OCI-LY1 (cell line): Measurements from ENCODE around the gene CREB3.

Source experiments
- H2AFZ ChIP-seq: fragments of 200-600 bp; sonication (generic), shearing (Covaris generic); 2 replicates; pipeline ENCODE4 v1.6.0; 2014; ENCODE audit warnings: antibody characterized with exemption, mild to moderate bottlenecking, low read length
- H3F3A ChIP-seq: fragments of 200-600 bp; sonication (generic), shearing (Covaris generic); 2 replicates; pipeline ENCODE4 v1.6.0; 2014; ENCODE audit warnings: mild to moderate bottlenecking, antibody characterized with exemption, low read length, moderate library complexity; ENCODE audit not compliant: insufficient read depth
- H3K27ac ChIP-seq: fragments of 200-600 bp; sonication (generic); 2 replicates; pipeline ENCODE4 v1.5.1; 2014; ENCODE audit warnings: low read length, mixed run types, mild to moderate bottlenecking, low read depth; ENCODE audit not compliant: poor library complexity, severe bottlenecking
- H3K27me3 ChIP-seq: fragments of 200-600 bp; sonication (generic); 2 replicates; pipeline ENCODE4 v1.6.0; 2014; ENCODE audit warnings: antibody characterized with exemption, mild to moderate bottlenecking, low read length, moderate library complexity; ENCODE audit not compliant: insufficient read depth
- H3K36me3 ChIP-seq: fragments of 200-600 bp; sonication (generic); 2 replicates; pipeline ENCODE4 v1.6.1; 2014; ENCODE audit warnings: mild to moderate bottlenecking, antibody characterized with exemption, low read length, moderate library complexity, mixed read lengths; ENCODE audit not compliant: insufficient read depth
- H3K4me1 ChIP-seq: fragments of 200-600 bp; sonication (generic); 2 replicates; pipeline ENCODE4 v1.5.1; 2014; ENCODE audit warnings: mild to moderate bottlenecking, low read length, moderate library complexity; ENCODE audit not compliant: insufficient read depth, severe bottlenecking
- H3K4me2 ChIP-seq: fragments of 200-600 bp; sonication (generic), shearing (Covaris generic); 2 replicates; pipeline ENCODE4 v1.6.1; 2014; ENCODE audit warnings: low read length
- H3K4me3 ChIP-seq: fragments of 200-600 bp; sonication (generic); 2 replicates; pipeline ENCODE4 v1.5.1; 2014; ENCODE audit warnings: low read length, low read depth, mild to moderate bottlenecking, mixed read lengths; ENCODE audit not compliant: poor library complexity, severe bottlenecking
- H3K79me2 ChIP-seq: fragments of 200-600 bp; shearing (Covaris generic); 2 replicates; pipeline ENCODE4 v1.6.1; 2016; ENCODE audit warnings: mixed run types, low read length, mixed read lengths; ENCODE audit not compliant: insufficient read depth
- H3K9ac ChIP-seq: fragments of 200-600 bp; sonication (generic), shearing (Covaris generic); 2 replicates; pipeline ENCODE4 v1.6.1; 2014; ENCODE audit warnings: mild to moderate bottlenecking, low read length, mixed read lengths
- H3K9me2 ChIP-seq: fragments of 200-600 bp; sonication (generic), shearing (Covaris generic); 2 replicates; pipeline ENCODE4 v1.6.1; 2014; ENCODE audit warnings: low read depth, mild to moderate bottlenecking, low read length, mixed read lengths
- H3K9me3 ChIP-seq: fragments of 200-600 bp; shearing (Covaris generic); 2 replicates; pipeline ENCODE4 v1.6.1; 2014; ENCODE audit warnings: low read length, mixed read lengths
- H4K20me1 ChIP-seq: fragments of 200-600 bp; sonication (generic), shearing (Covaris generic); 2 replicates; pipeline ENCODE4 v1.6.0; 2016; ENCODE audit warnings: mild to moderate bottlenecking, low read length; ENCODE audit not compliant: insufficient read depth
- CTCF ChIP-seq: fragments of 200-600 bp; sonication (generic), shearing (Covaris generic); IDR thresholded peaks from 2 replicates; pipeline ENCODE4 v1.5.1; 2017; ENCODE audit warnings: mild to moderate bottlenecking, antibody characterized with exemption, low read length, moderate library complexity, mixed read lengths
- EZH2 ChIP-seq: fragments of 200-600 bp; sonication (generic), shearing (Covaris generic); IDR thresholded peaks from 2 replicates; pipeline ENCODE4 v1.8.0; 2017; ENCODE audit warnings: borderline replicate concordance, mixed run types, mild to moderate bottlenecking, antibody characterized with exemption, low read length, moderate library complexity, mixed read lengths

Gene CREB3

GRCh38 chr9:35749515-35750255 lies 17.2 kb downstream of the CREB3 start:
- Histone ChIP-seq H3K9me3 (no peaks in the 10 kb centered on the region), H3K4me3 (peak overlapping the region; percentile 76), H3K9me2 (no peaks in the 10 kb centered on the region), H3K4me1 (peaks cover 36% of the 10 kb centered on the region), H3K36me3 (peaks cover 24% of the 10 kb centered on the region; the same call in 1 of the 2 replicates), H3K79me2 (peaks cover 29% of the 10 kb centered on the region), H4K20me1 (no peaks in the 10 kb centered on the region), H3K27me3 (no peaks in the 10 kb centered on the region), H3K9ac (peak overlapping the region; percentile 75), H3K4me2 (peak overlapping the region; percentile 79), H3K27ac (peak overlapping the region; percentile 53), H3F3A (no peaks in the 10 kb centered on the region), H2AFZ (no peak overlapping the region)
- TF ChIP-seq EZH2 (no peak), CTCF (peak; percentile 17; the same call in 1 of the 2 replicates)

- TF ChIP-seq CTCF: no peak
- no peak for TF ChIP-seq EZH2
- H3K4me1 ChIP-seq: peaks cover 36% of the 10 kb centered on the region
- peak overlapping the region; percentile 53 for H3K27ac ChIP-seq
- H3K79me2 ChIP-seq: peaks cover 29% of the 10 kb centered on the region
- no peaks in the 10 kb centered on the region for H4K20me1 ChIP-seq
- no peak overlapping the region for H2AFZ ChIP-seq
- H3K4me2 ChIP-seq: peak overlapping the region; percentile 79
- H3K36me3 ChIP-seq: peaks cover 24% of the 10 kb centered on the region; the same call in 1 of the 2 replicates
- H3K27me3 ChIP-seq: no peaks in the 10 kb centered on the region
- peak overlapping the region; percentile 75 for H3K9ac ChIP-seq
- H3K9me2 ChIP-seq: no peaks in the 10 kb centered on the region
- H3K4me3 ChIP-seq: peak overlapping the region; percentile 76
- no peaks in the 10 kb centered on the region for H3K9me3 ChIP-seq
- H3F3A ChIP-seq: no peaks in the 10 kb centered on the region
These were observed 17.7 kb downstream of the CREB3 start for GRCh38 chr9:35750256-35750531.

GRCh38 chr9:35753466-35753865 lies 21.0 kb downstream of the CREB3 start:
- H3K9me3 ChIP-seq: no peaks in the 10 kb centered on the region
- H3F3A ChIP-seq: no peaks in the 10 kb centered on the region
- H3K9ac ChIP-seq: no peak overlapping the region
- H3K27me3 ChIP-seq: no peaks in the 10 kb centered on the region
- no peak overlapping the region for H3K4me3 ChIP-seq
- H3K36me3 ChIP-seq: peaks cover 24% of the 10 kb centered on the region; the same call in 1 of the 2 replicates
- no peaks in the 10 kb centered on the region for H4K20me1 ChIP-seq
- H3K27ac ChIP-seq: no peak overlapping the region
- H2AFZ ChIP-seq: no peak overlapping the region
- peaks cover 1% of the 10 kb centered on the region for H3K79me2 ChIP-seq
- no peak for TF ChIP-seq CTCF
- no peak for TF ChIP-seq EZH2
- no peaks in the 10 kb centered on the region for H3K9me2 ChIP-seq
- peaks cover 32% of the 10 kb centered on the region for H3K4me1 ChIP-seq
- H3K4me2 ChIP-seq: no peak overlapping the region
